Smooth muscle cell (in vitro differentiated cells): ENCODE data around the gene ADARB2. TPM values are rescaled to one million over a fixed set of nuclear protein-coding genes. Genes with fewer than 3 reads are reported as not detected.

ENCODE experiments used
- DNase-seq: peaks from one replicate; lab custom pipeline; 2025; ENCODE audit not compliant: unreplicated experiment; lab: John Stamatoyannopoulos, UW
- H2AFZ ChIP-seq: fragments of 200-600 bp; sonication (generic); 2 replicates; pipeline ENCODE4 v1.6.0; 2016; ENCODE audit warnings: antibody characterized with exemption, low read depth, mild to moderate bottlenecking
- H3F3A ChIP-seq: fragments of 200-600 bp; sonication (generic); 2 replicates; pipeline ENCODE4 v1.6.0; 2017; ENCODE audit warnings: antibody characterized with exemption, low read depth
- H3K27ac ChIP-seq: fragments of 200-600 bp; sonication (generic); 2 replicates; pipeline ENCODE4 v1.5.1; 2016; ENCODE audit warnings: low read depth, mild to moderate bottlenecking
- H3K27me3 ChIP-seq: fragments of 200-600 bp; sonication (generic); 2 replicates; pipeline ENCODE4 v1.6.1; 2016; ENCODE audit warnings: low read depth, mild to moderate bottlenecking
- H3K36me3 ChIP-seq: fragments of 200-600 bp; sonication (generic); 2 replicates; pipeline ENCODE4 v1.5.1; 2016; ENCODE audit warnings: low read depth
- H3K4me1 ChIP-seq: fragments of 200-600 bp; sonication (generic); 2 replicates; pipeline ENCODE4 v1.5.1; 2016; ENCODE audit warnings: low read depth
- H3K4me2 ChIP-seq: fragments of 200-600 bp; sonication (generic); 2 replicates; pipeline ENCODE4 v1.6.0; 2016; ENCODE audit warnings: mild to moderate bottlenecking
- H3K4me3 ChIP-seq: fragments of 200-600 bp; sonication (generic); 2 replicates; pipeline ENCODE4 v1.5.1; 2016; ENCODE audit warnings: mild to moderate bottlenecking
- H3K79me2 ChIP-seq: fragments of 200-600 bp; sonication (generic); 2 replicates; pipeline ENCODE4 v1.6.0; 2016; ENCODE audit warnings: low read depth, mild to moderate bottlenecking
- H3K9ac ChIP-seq: fragments of 200-600 bp; sonication (generic); 2 replicates; pipeline ENCODE4 v1.6.0; 2016; ENCODE audit warnings: low read depth
- H3K9me3 ChIP-seq: fragments of 200-600 bp; sonication (generic); replicated peaks from 2 replicates; pipeline ENCODE4 v1.5.1; 2016; ENCODE audit warnings: low read depth
- H4K20me1 ChIP-seq: fragments of 200-600 bp; sonication (generic); 2 replicates; pipeline ENCODE4 v1.6.0; 2016; ENCODE audit warnings: low read depth
- CTCF ChIP-seq: fragments of 200-600 bp; sonication (generic); IDR thresholded peaks from 2 replicates; pipeline ENCODE4 v1.5.1; 2017; ENCODE audit warnings: borderline replicate concordance, mild to moderate bottlenecking, antibody characterized with exemption; ENCODE audit not compliant: insufficient read depth, poor library complexity, severe bottlenecking
- WGBS: methylation state at CpG from one replicate; pipeline ENCODE4 v1.1.7; 2016; ENCODE audit warnings: low lambda C conversion rate; 5-methylcytosine and 5-hydroxymethylcytosine counted together
- polyA plus RNA-seq: library from polyadenylated mRNA; unstranded; fragments of >200 nt; fragmentation: Nextera tagmentation; extraction: Ambion mirVana; gene quantifications from 2 replicates; pipeline ENCODE4 v1.2.1, GENCODE V29; 2016
- total RNA-seq: library from RNA; depleted of rRNA; stranded (reverse); fragments of >200 nt; gene quantifications from 2 replicates; pipeline ENCODE4 v1.2.3, GENCODE V29; 2014

Gene ADARB2
- total and polyA plus RNA-seq, 2 experiments from 2014 or later: 0.13 to 0.39 TPM

DNA sequence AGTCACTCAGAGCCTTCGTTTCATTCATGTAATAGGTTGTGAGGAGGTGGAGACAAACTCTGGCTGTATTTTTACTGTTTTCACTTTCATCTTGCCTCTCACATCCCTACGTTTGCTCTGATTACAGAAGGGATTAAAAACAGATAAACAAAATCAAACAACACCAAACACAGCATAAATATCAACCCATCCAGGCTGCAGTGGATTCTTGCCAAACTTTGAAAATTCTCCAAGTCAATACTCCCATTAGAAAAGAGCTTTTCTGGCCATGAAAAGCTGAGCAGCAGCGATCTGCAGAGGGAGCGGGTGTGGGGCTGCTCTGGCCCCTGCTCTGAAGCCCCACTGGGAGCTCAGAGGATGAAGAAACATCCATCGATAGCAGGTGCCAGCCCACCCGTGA is 397.9 kb downstream of the ADARB2 start:
- Histone ChIP-seq H3K4me2 (no peak overlapping the region), H3F3A (no peaks in the 10 kb centered on the region), H3K9ac (no peak overlapping the region), H2AFZ (no peak overlapping the region), H3K4me1 (no peaks in the 10 kb centered on the region), H3K27me3 (peaks cover 4% of the 10 kb centered on the region), H3K36me3 (no peaks in the 10 kb centered on the region), H4K20me1 (no peaks in the 10 kb centered on the region), H3K79me2 (no peaks in the 10 kb centered on the region), H3K27ac (no peak overlapping the region), H3K4me3 (no peak overlapping the region), H3K9me3 (no peaks in the 10 kb centered on the region)
- DNase-seq: no peak
- TF ChIP-seq CTCF: no peak
- 76% methylated on average over 6 of the region's 6 CpGs for WGBS

DNA sequence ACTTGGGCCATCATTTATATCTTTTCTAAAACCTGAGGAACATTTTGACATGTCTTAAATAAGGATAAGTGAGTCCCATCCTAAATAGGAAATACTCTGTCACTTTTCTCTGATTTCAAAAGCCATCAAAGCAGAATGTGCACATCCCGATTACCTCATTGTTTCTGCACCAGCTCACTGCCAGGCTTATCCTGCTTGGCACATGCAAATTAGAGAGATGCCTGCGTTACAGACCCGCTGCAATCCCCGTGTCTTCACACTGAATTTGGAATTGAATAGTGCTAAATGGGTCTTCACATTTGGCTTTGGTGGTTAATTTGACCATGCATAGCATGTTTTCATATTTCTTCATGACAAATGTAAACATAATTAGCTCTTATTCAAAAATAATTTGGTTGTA is 401.7 kb downstream of the ADARB2 start:
- no peak for TF ChIP-seq CTCF
- H3K4me2 ChIP-seq: no peak overlapping the region
- DNase-seq: no peak
- WGBS: 44% methylated on average over 4 of the region's 4 CpGs
- no peaks in the 10 kb centered on the region for H3K79me2 ChIP-seq
- no peak overlapping the region for H3K4me3 ChIP-seq
- no peaks in the 10 kb centered on the region for H3K9me3 ChIP-seq
- H3F3A ChIP-seq: no peaks in the 10 kb centered on the region
- no peak overlapping the region for H3K27ac ChIP-seq
- no peak overlapping the region for H3K9ac ChIP-seq
- H3K27me3 ChIP-seq: peaks cover 4% of the 10 kb centered on the region
- H2AFZ ChIP-seq: no peak overlapping the region
- H3K4me1 ChIP-seq: no peaks in the 10 kb centered on the region
- H4K20me1 ChIP-seq: no peaks in the 10 kb centered on the region
- H3K36me3 ChIP-seq: no peaks in the 10 kb centered on the region

GRCh38 chr10:1333981-1334380 is 403.3 kb downstream of the ADARB2 start:
- Histone ChIP-seq H3F3A (no peaks in the 10 kb centered on the region), H3K79me2 (no peaks in the 10 kb centered on the region), H3K4me2 (no peak overlapping the region), H3K9ac (no peak overlapping the region), H3K4me1 (no peaks in the 10 kb centered on the region), H3K36me3 (no peaks in the 10 kb centered on the region), H3K4me3 (no peak overlapping the region), H2AFZ (no peak overlapping the region), H3K27ac (no peak overlapping the region), H4K20me1 (no peaks in the 10 kb centered on the region), H3K9me3 (no peaks in the 10 kb centered on the region), H3K27me3 (peaks cover 4% of the 10 kb centered on the region)
- no peak for DNase-seq
- TF ChIP-seq CTCF: no peak
- WGBS: 87% methylated on average over 15 of the region's 15 CpGs

DNA sequence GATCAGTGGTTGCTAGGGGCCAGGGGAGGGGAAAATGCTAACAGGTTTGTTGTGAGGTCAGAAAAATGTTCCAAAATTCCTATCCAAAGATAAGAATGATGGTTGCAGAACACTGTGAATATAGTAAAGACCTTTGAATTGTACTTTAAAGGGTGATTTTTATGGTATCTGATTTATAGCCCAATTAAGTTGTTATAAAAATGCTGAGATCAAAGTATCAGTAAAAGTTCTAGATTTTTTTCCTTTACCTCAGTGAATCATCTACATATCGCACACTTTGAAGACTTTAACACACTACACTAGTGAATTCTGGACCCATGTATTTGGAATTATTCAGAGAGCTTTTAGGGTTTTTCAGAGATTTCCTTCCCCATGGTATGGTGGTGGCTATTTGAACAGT is 405.8 kb downstream of the ADARB2 start:
- WGBS: 93% methylated on average over 1 of the region's 1 CpG
- no peak for DNase-seq
- no peak overlapping the region for H2AFZ ChIP-seq

More for the DNA sequence above, 405.8 kb downstream of the ADARB2 start:
- Histone ChIP-seq H3K27ac (no peak overlapping the region), H3K4me2 (no peak overlapping the region), H3K4me1 (no peaks in the 10 kb centered on the region), H3K36me3 (no peaks in the 10 kb centered on the region), H3K9me3 (no peaks in the 10 kb centered on the region), H3K4me3 (no peak overlapping the region), H4K20me1 (no peaks in the 10 kb centered on the region), H3F3A (no peaks in the 10 kb centered on the region), H3K9ac (no peak overlapping the region), H3K79me2 (no peaks in the 10 kb centered on the region), H3K27me3 (peaks cover 4% of the 10 kb centered on the region)
- no peak for TF ChIP-seq CTCF
